Transverse colon (tissue), 4 donors: ENCODE data around the gene NEU1.
A peak's percentile ranks its signal among the peaks of the same experiment; 100 is the strongest.

ENCODE experiments used
- CTCF ChIP-seq, 5 experiments: fragments of 200-600 bp in 3 of 5; fragments of 450-650 bp in 2 of 5; sonication (generic) in 3 of 5; IDR thresholded peaks; 1 replicate in 2 of 5; 2 replicates in 3 of 5; pipeline ENCODE4 v1.5.1; 2016 to 2017; ENCODE audit warnings: antibody characterized with exemption in 5 of 5, inconsistent platforms in 3 of 5, mild to moderate bottlenecking in 2 of 5, moderate library complexity in 1 of 5
- EP300 ChIP-seq: sonication (generic); formaldehyde crosslinking; IDR thresholded peaks from one replicate; pipeline ENCODE4 v1.6.1; 2017; ENCODE audit warnings: antibody characterized with exemption, low read depth
- POLR2A ChIP-seq: fragments of 450-650 bp; IDR thresholded peaks from one replicate; pipeline ENCODE4 v1.6.1; 2016; ENCODE audit warnings: antibody characterized with exemption, mild to moderate bottlenecking, moderate library complexity
- POLR2AphosphoS5 ChIP-seq, 3 donors: sonication (generic); formaldehyde crosslinking; IDR thresholded peaks; one replicate each; pipeline ENCODE4 v1.6.1; 2016; ENCODE audit warnings: antibody characterized with exemption in 3 of 3

GRCh38 chr6:31815025-31815838 lies 47.4 kb downstream of the NEU1 start, which contains the start of the genes HSPA1A and HSPA1L:
- TF ChIP-seq CTCF (IDR thresholded peaks at IDR 0.05) (no peak), POLR2AphosphoS5 (IDR thresholded peaks at IDR 0.05) (peak; percentile 100), EP300 (no peak), POLR2A (peak; percentile 99)
